Measurements from ENCODE around the gene TWF2.

- TF ChIP-seq SUZ12 (IDR thresholded peaks at IDR 0.05; ENCODE audit: extremely low read depth, insufficient read depth, insufficient read length) (no peak), YY1 (IDR thresholded peaks at IDR 0.05; ENCODE audit: insufficient read depth, insufficient read length) (no peak)
These were observed 9.2 kb upstream of the TWF2 start for GRCh38 chr3:52248165-52248541.
